Heart right ventricle (tissue), 16 donors: ENCODE results near the gene NCBP2. TPM values are rescaled to one million over a fixed set of nuclear protein-coding genes. Genes with fewer than 3 reads are reported as not detected.

ENCODE experiments used
- ATAC-seq, 8 donors: fragments of 200-7000 bp; cut with Tn5 transposase; one replicate each; pipeline ENCODE4 v1.9.1; 2020; ENCODE audit warnings: mild to moderate bottlenecking in 8 of 8, moderate library complexity in 8 of 8, moderate number of reproducible peaks in 1 of 8
- DNase-seq, 2 donors: peaks; one replicate each; pipeline ENCODE4 v3.0.0-alpha.2; 2020
- H3K27ac ChIP-seq, 10 donors: fragments of 200-600 bp; sonication (generic) in 2 of 10; one replicate each; pipeline versions ENCODE4 v1.5.0 to v1.8.0; 2020 to 2022; ENCODE audit warnings: mild to moderate bottlenecking in 3 of 10
- H3K27me3 ChIP-seq, 7 donors: fragments of 200-600 bp; one replicate each; pipeline ENCODE4 v1.8.0; 2021 to 2022; ENCODE audit warnings: mild to moderate bottlenecking in 2 of 7
- H3K36me3 ChIP-seq, 9 donors: fragments of 200-600 bp; sonication (generic) in 1 of 9; one replicate each; pipeline versions ENCODE4 v1.5.0 to v1.8.0; 2020 to 2022; ENCODE audit warnings: mild to moderate bottlenecking in 2 of 9
- H3K4me1 ChIP-seq, 9 donors: fragments of 200-600 bp; sonication (generic) in 1 of 9; one replicate each; pipeline versions ENCODE4 v1.5.0 to v1.8.0; 2020 to 2022; ENCODE audit warnings: mild to moderate bottlenecking in 4 of 9
- H3K4me3 ChIP-seq, 10 donors: fragments of 200-600 bp; sonication (generic) in 2 of 10; one replicate each; pipeline versions ENCODE4 v1.5.0 to v1.8.0; 2020 to 2022; ENCODE audit warnings: mild to moderate bottlenecking in 7 of 10, moderate library complexity in 2 of 10
- H3K9me3 ChIP-seq, 11 donors: fragments of 200-600 bp in 10 of 11; sonication (generic) in 2 of 11; one replicate each; pipeline versions ENCODE4 v1.5.0 to v1.8.0; 2013 to 2022; ENCODE audit warnings: mild to moderate bottlenecking in 2 of 11, control low read depth in 1 of 11, moderate library complexity in 1 of 11
- WGBS, 2 donors: extraction: QIAGEN DNeasy Blood & Tissue Kit; methylation state at CpG; one replicate each; pipeline ENCODE4 v1.1.7; 2013; ENCODE audit warnings: inconsistent platforms in 1 of 2; 5-methylcytosine and 5-hydroxymethylcytosine counted together
- intact Hi-C, 10 donors: fragments of 100-400 bp; cut with DNase I; formaldehyde crosslinking; loops; one replicate each; pipeline versions ENCODE4 v1.11.1 to v1.14.2; 2022
- polyA plus RNA-seq, 2 donors: library from polyadenylated mRNA; stranded (reverse); fragments of 200-250 nt; gene quantifications; one replicate each; pipeline ENCODE4 v1.2.3, GENCODE V29; 2013
- total RNA-seq, 10 donors: library from RNA; stranded (reverse); fragmentation: NEBNext Ultra II Directional in 3 of 10; extraction: Animal tissue kit (Norgen Biotek cat#: 25700) in 3 of 10; gene quantifications; one replicate each; pipeline versions ENCODE4 v1.2.1 to v1.2.4, GENCODE V29; 2021 to 2023
- TF ChIP-seq, protein P1 (sequence below), 9 donors: fragments of 200-600 bp; sonication (generic) in 2 of 9; IDR thresholded peaks; one replicate each; pipeline versions ENCODE4 v1.5.0 to v1.8.0; 2021 to 2022; ENCODE audit warnings: antibody characterized with exemption in 9 of 9, mild to moderate bottlenecking in 5 of 9, moderate library complexity in 1 of 9
- donor health status: Arrhythmogenic right ventricular cardiomyopathy.
- donor health status: ischemic (EF 13 %, LVEDD 7.1; RV severe dilation, severe dysfunction).
- donor health status: healthy with polysubstance abuse.
- donor health status: DM: no; HTN: yes; CAD: no.
- donor health status: DM: no; HTN: no; CAD: no.
- donor health status: ischemic (EF 25% LVEDD 6.9; RV normal size, moderate dysfunction).
- donor health status: ischemic (EF 25% LVEDD 5.7; RV mildly dilated, moderate dysfunction).
- donor health status: healthy.
- donor health status: DM: yes; HTN: yes; CAD: no.
- donor health status: Ischemic cardiomyopathy.
- donor health status: ischemic (EF 35%, LVEDD 5.7; RV mildly dilated, moderate dysfunction).
- donor health status: nonischemic (EF 11% LVEDD 7.7; RV severe dilation, severe dysfunction).
- donor health status: DM: yes; HTN: yes; CAD: no.
- donor health status: PGD.
- donor health status: ischemic (EF 29% LVEDD 5.4; RV normal size, mild dysfunction).
- donor health status: nonischemic (EF 23%, LVEDD 6.1; RV moderate dilation, normal function).

Gene NCBP2
- total and polyA plus RNA-seq, 12 donors, result 28.2 to 48.1 (median 34.8) TPM

GRCh38 chr3:196966526-196967401 lies 24.4 kb upstream of the NCBP2 start:
- intact Hi-C loops, result loop anchor here in 4 of 10 donors (5.0 to 10.0 kb wide), 3 partner anchors 122 to 422 kb away; no protein-coding TSS in a partner anchor
- no peak for ATAC-seq
- 67 to 74% methylated on average over 47 of the region's 47 CpGs for WGBS, 2 donors

DNA sequence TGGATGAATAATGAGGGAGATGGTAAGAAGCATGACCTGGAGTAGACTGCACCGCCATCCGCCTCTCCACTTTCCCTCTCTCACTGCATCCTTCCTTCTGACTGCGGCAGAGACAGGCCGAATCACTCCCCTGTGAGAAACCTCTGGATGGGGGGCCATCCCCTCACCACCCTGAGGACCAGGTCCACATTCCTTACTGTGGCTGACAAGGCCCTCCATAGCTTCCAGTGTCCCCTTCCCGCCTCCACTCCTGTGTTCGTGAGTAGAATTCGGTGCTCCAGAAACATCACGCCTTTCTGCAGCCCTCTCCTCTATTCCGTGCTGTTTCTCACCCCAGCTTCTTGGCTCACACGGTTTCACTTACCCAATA lies 23.5 kb upstream of the NCBP2 start:
- Histone ChIP-seq H3K36me3 (peaks cover 0 to 12% (median 0%) of the 10 kb centered on the region in 9 donors), H3K4me1 (peaks cover 5 to 18% (median 11%) of the 10 kb centered on the region in 9 donors), H3K27ac (no peak overlapping the region), H3K4me3 (no peak overlapping the region), H3K9me3 (no peaks in the 10 kb centered on the region), H3K27me3 (no peaks in the 10 kb centered on the region)
- ATAC-seq (no peak), DNase-seq (no peak)
- TF ChIP-seq, protein P1, sequence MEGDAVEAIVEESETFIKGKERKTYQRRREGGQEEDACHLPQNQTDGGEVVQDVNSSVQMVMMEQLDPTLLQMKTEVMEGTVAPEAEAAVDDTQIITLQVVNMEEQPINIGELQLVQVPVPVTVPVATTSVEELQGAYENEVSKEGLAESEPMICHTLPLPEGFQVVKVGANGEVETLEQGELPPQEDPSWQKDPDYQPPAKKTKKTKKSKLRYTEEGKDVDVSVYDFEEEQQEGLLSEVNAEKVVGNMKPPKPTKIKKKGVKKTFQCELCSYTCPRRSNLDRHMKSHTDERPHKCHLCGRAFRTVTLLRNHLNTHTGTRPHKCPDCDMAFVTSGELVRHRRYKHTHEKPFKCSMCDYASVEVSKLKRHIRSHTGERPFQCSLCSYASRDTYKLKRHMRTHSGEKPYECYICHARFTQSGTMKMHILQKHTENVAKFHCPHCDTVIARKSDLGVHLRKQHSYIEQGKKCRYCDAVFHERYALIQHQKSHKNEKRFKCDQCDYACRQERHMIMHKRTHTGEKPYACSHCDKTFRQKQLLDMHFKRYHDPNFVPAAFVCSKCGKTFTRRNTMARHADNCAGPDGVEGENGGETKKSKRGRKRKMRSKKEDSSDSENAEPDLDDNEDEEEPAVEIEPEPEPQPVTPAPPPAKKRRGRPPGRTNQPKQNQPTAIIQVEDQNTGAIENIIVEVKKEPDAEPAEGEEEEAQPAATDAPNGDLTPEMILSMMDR (IDR thresholded peaks at IDR 0.05), result no peak
- 89 to 93% methylated on average over 10 of the region's 10 CpGs for WGBS, 2 donors
- intact Hi-C loops, result loop anchor here in 4 of 10 donors (5.0 to 10.0 kb wide), 3 partner anchors 121 to 421 kb away; no protein-coding TSS in a partner anchor

More at GRCh38 chr3:196966526-196967401, 24.4 kb upstream of the NCBP2 start:
- peak overlapping the region in 1 of 10 donors; percentile 99 for H3K4me3 ChIP-seq
- TF ChIP-seq, protein P1 (IDR thresholded peaks at IDR 0.05), result no peak
- peaks cover 0 to 12% (median 0%) of the 10 kb centered on the region in 9 donors for H3K36me3 ChIP-seq
- H3K27ac ChIP-seq, result no peak overlapping the region
- no peak for DNase-seq
- no peaks in the 10 kb centered on the region for H3K27me3 ChIP-seq
- no peaks in the 10 kb centered on the region for H3K9me3 ChIP-seq
- H3K4me1 ChIP-seq, result peaks cover 5 to 18% (median 11%) of the 10 kb centered on the region in 9 donors

- H3K4me3 ChIP-seq, result no peak overlapping the region
- H3K27me3 ChIP-seq, result no peaks in the 10 kb centered on the region
- ATAC-seq, result no peak
These were observed 22.9 kb upstream of the NCBP2 start for GRCh38 chr3:196965112-196965803.

GRCh38 chr3:196963631-196963953 lies 21.3 kb upstream of the NCBP2 start:
- TF ChIP-seq, protein P1 (IDR thresholded peaks at IDR 0.05), result no peak
- H3K9me3 ChIP-seq, result no peaks in the 10 kb centered on the region
- WGBS, 2 donors, result 82 to 84% methylated on average over 2 of the region's 2 CpGs
- no peak overlapping the region for H3K27ac ChIP-seq
- DNase-seq, result no peak
- no peak for ATAC-seq
- intact Hi-C loops, result loop anchor here in 2 of 10 donors (10.0 kb wide), 2 partner anchors 119 to 419 kb away; no protein-coding TSS in a partner anchor
- peaks cover 0 to 12% (median 0%) of the 10 kb centered on the region in 9 donors for H3K36me3 ChIP-seq
- no peaks in the 10 kb centered on the region for H3K27me3 ChIP-seq
- H3K4me3 ChIP-seq, result no peak overlapping the region
- H3K4me1 ChIP-seq, result peaks cover 5 to 14% (median 8%) of the 10 kb centered on the region in 9 donors

More at GRCh38 chr3:196965112-196965803, 22.9 kb upstream of the NCBP2 start:
- H3K9me3 ChIP-seq, result no peaks in the 10 kb centered on the region
- intact Hi-C loops, result loop anchor here in 4 of 10 donors (5.0 to 10.0 kb wide), 3 partner anchors 120 to 420 kb away; no protein-coding TSS in a partner anchor
- H3K36me3 ChIP-seq, result peaks cover 0 to 12% (median 0%) of the 10 kb centered on the region in 9 donors
- 87 to 93% methylated on average over 11 of the region's 11 CpGs for WGBS, 2 donors
- no peak overlapping the region for H3K27ac ChIP-seq
- DNase-seq, result no peak
- peaks cover 5 to 18% (median 11%) of the 10 kb centered on the region in 9 donors for H3K4me1 ChIP-seq
- TF ChIP-seq, protein P1 (IDR thresholded peaks at IDR 0.05), result no peak
